Glutamatergic neuron (in vitro differentiated cells): ENCODE data around the gene CARD9. TPM values are rescaled to one million over a fixed set of nuclear protein-coding genes. Genes with fewer than 3 reads are reported as not detected.

ENCODE experiments used
- DNase-seq: peaks from one replicate; pipeline ENCODE4 v3.0.0; 2022
- H3K27ac Mint-ChIP-seq: one replicate; pipeline ENCODE4 v1.8.0; 2020; ENCODE audit warnings: mild to moderate bottlenecking, mixed read lengths, inconsistent platforms; ENCODE audit not compliant: unreplicated experiment
- H3K27me3 Mint-ChIP-seq: one replicate; pipeline ENCODE4 v1.8.0; 2020; ENCODE audit warnings: mild to moderate bottlenecking, moderate library complexity, mixed read lengths, inconsistent platforms; ENCODE audit not compliant: unreplicated experiment
- H3K36me3 Mint-ChIP-seq: one replicate; pipeline ENCODE4 v1.8.0; 2020; ENCODE audit warnings: mild to moderate bottlenecking, mixed read lengths, inconsistent platforms; ENCODE audit not compliant: unreplicated experiment
- H3K4me1 Mint-ChIP-seq: one replicate; pipeline ENCODE4 v1.8.0; 2020; ENCODE audit warnings: mild to moderate bottlenecking, low read depth, mixed read lengths, inconsistent platforms; ENCODE audit not compliant: unreplicated experiment
- H3K4me3 Mint-ChIP-seq: one replicate; pipeline ENCODE4 v1.8.0; 2020; ENCODE audit warnings: mild to moderate bottlenecking, mixed read lengths, inconsistent platforms; ENCODE audit not compliant: unreplicated experiment
- H3K9me3 Mint-ChIP-seq: one replicate; pipeline ENCODE4 v1.8.0; 2020; ENCODE audit warnings: mild to moderate bottlenecking, moderate library complexity, mixed read lengths, inconsistent platforms; ENCODE audit not compliant: unreplicated experiment
- CTCF ChIP-seq: fragments of 200-600 bp; sonication (generic); IDR thresholded peaks from one replicate; pipeline ENCODE4 v1.5.0; 2021; ENCODE audit not compliant: partially characterized antibody, unreplicated experiment
- total RNA-seq: library from RNA; stranded (reverse); fragmentation: NEBNext Ultra II Directional; extraction: Animal tissue kit (Norgen Biotek cat#: 25700); gene quantifications from one replicate; pipeline ENCODE4 v1.2.1, GENCODE V29; 2021; ENCODE audit not compliant: unreplicated experiment

Gene CARD9
- total RNA-seq, 1 donor from 2014 or later, result 4.1 TPM

- TF ChIP-seq CTCF, result no peak
- Mint-ChIP-seq H3K4me1 (no peaks in the 10 kb centered on the region), H3K4me3 (peak overlapping the region; percentile 25), H3K9me3 (peaks cover under 1% of the 10 kb centered on the region), H3K36me3 (no peaks in the 10 kb centered on the region), H3K27me3 (peaks cover 15% of the 10 kb centered on the region), H3K27ac (no peak overlapping the region)
- peak; percentile 87 for DNase-seq
Observed at GRCh38 chr9:136342181-136343120, 31.0 kb downstream of the CARD9 start.

DNA sequence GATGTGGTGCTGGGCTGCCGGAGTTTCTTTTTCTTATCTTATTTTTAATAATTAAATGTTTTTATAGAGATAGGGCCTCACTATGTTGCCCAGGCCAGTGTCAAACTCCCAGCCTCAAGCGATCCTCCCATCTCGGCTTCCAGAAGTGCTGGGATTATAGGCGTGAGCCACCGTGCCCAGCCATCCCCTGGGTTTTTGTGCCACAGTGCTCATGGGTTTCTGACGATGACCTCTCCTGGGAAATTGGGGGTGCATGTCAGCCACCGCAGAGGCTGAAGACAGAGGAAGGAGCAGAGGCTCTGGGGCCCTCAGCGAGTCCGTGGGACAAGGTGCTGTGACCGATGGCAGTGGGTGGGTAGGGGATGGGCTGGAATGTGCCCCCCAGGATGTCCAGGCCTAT is 31.7 kb downstream of the CARD9 start:
- Mint-ChIP-seq H3K36me3 (no peaks in the 10 kb centered on the region), H3K4me1 (no peaks in the 10 kb centered on the region)

GRCh38 chr9:136341042-136341655 is 32.3 kb downstream of the CARD9 start:
- no peak for TF ChIP-seq CTCF
- Mint-ChIP-seq H3K27ac (no peak overlapping the region), H3K4me1 (no peaks in the 10 kb centered on the region), H3K27me3 (peaks cover 15% of the 10 kb centered on the region), H3K4me3 (no peak overlapping the region), H3K9me3 (no peaks in the 10 kb centered on the region), H3K36me3 (no peaks in the 10 kb centered on the region)
- no peak for DNase-seq

More for the DNA sequence above, 31.7 kb downstream of the CARD9 start:
- H3K4me3 Mint-ChIP-seq, result no peak overlapping the region
- DNase-seq, result no peak
- no peaks in the 10 kb centered on the region for H3K9me3 Mint-ChIP-seq
- no peak for TF ChIP-seq CTCF
- H3K27ac Mint-ChIP-seq, result no peak overlapping the region
- peaks cover 15% of the 10 kb centered on the region for H3K27me3 Mint-ChIP-seq

DNA sequence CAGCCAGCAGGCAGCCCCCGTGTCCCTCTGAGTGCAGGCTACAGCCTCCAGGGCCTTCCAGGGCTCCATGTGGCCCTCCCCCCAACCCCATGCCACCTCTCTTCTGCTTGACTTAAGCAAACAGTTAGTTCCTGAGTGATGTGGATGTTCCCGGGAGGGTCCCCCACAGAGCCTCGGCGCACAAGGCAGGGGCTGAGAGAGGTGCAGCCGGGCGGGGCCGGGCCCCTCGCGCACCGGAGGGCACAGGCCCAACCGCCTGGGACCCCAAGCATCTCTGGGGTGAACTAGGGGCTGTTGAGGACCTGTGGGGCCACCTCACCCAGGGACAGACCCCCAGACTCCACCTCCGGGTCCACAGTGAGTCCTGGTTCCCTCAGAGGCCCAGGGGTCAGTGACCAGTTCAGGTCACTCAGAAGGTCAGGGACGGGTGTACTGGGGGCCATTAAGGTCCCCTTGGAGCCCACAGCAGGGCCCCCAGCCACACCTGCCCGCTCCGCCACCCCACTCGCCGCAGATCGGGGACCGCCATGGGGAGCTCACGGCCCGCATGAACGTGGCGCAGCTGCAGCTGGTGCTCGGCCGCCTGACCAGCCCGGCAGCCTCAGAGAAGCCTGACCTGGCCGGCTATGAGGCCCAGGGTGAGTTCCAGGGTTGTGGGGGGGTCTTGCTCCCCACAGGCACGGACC is 33.0 kb downstream of the CARD9 start:
- DNase-seq, result no peak
- Mint-ChIP-seq H3K27me3 (peaks cover 15% of the 10 kb centered on the region), H3K9me3 (no peaks in the 10 kb centered on the region), H3K4me1 (no peaks in the 10 kb centered on the region), H3K27ac (no peak overlapping the region), H3K4me3 (no peak overlapping the region), H3K36me3 (no peaks in the 10 kb centered on the region)
- TF ChIP-seq CTCF, result no peak

DNA sequence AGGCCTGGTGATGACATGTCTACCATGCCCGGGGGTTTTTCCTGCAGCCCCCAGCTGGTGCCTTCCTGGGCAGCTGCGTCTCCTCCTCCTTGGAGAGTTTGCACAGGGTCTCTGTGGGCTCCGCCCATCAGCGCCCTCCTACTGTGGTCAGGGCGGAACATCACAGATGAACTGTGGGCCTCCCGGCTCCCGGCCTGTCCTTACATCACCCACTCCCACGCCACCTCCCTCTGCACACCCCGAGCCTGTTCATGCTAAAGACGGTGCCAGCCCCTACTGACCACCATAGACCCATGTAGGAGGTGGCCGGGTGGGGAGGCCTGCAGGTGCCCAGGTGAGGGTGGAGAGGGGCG is 33.5 kb downstream of the CARD9 start:
- no peak for DNase-seq
- H3K4me3 Mint-ChIP-seq, result no peak overlapping the region

More for the DNA sequence above, 33.5 kb downstream of the CARD9 start:
- no peaks in the 10 kb centered on the region for H3K9me3 Mint-ChIP-seq
- TF ChIP-seq CTCF, result no peak
- H3K27ac Mint-ChIP-seq, result no peak overlapping the region
- no peaks in the 10 kb centered on the region for H3K4me1 Mint-ChIP-seq
- H3K27me3 Mint-ChIP-seq, result peaks cover 13% of the 10 kb centered on the region
- no peaks in the 10 kb centered on the region for H3K36me3 Mint-ChIP-seq
